Activated CD8-positive, alpha-beta memory T cell treated with anti-CD3 and anti-CD28 coated beads for 36 hours (primary cell): ENCODE results near the gene IGFN1. TPM values are rescaled to one million over a fixed set of nuclear protein-coding genes. Genes with fewer than 3 reads are reported as not detected.

Experiments used
- CTCF ChIA-PET: fragments of 350-600 bp; sonication (Branson Sonifier 250); formaldehyde crosslinking; loops from one replicate; lab custom pipeline; 2021; ENCODE audit warnings: antibody characterized with exemption; lab: Charles Lee
- POLR2A ChIA-PET: fragments of 350-600 bp; sonication (Branson Sonifier 250); formaldehyde crosslinking; loops from one replicate; lab custom pipeline; 2021; ENCODE audit warnings: antibody characterized with exemption; lab: Charles Lee
- total RNA-seq, 2 experiments: library from RNA; stranded (reverse); gene quantifications; one replicate each; pipeline ENCODE4 v1.2.3, GENCODE V29; 2021

Gene IGFN1
- total RNA-seq: not detected

DNA sequence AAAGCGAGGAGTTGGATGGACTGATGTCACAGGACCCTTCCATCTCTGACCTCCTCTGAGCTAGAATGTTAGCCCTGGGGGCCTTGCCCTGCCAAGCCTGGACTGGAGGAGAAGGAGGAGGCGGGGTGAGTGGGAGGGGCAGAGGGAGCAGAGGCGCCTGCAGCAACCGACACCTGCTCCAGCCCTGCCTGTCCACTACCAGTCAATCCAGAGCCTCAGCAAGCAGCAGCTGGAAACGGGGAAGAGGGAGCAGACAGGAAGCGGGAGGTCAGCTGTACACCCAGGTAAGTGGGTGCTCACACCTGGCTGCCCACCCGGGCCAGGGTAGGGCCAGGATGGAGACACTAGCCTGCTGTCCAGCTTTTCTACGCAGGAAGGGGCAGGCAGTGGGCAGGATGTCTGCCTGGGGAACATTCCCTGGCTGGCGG is at the start of gene IGFN1:
TSS of gene IGFN1 (plus strand) at position 201 of the 428 bp plus-strand sequence. CDS start 2,470 bp downstream, outside the sequence.
- CTCF ChIA-PET: no interaction called here
- POLR2A ChIA-PET: no interaction called here

DNA sequence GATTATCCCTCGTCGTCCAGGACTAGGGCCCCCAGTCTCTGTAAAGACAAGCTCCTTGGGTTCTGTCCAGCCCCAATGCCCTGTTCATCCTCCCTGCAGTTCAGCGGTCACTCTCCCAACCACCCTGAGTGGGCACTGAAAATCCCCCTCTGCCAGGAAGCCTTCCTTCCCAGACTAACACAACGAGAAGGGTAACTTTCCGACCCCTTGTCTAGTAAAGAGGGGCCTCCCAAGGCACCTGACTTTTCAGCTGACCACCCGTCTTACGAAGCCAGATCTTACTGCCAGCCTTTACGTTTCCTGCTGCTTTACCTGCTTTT is 49.7 kb upstream of the IGFN1 start:
- ChIA-PET CTCF (interaction anchor here (0.6 to 1.4 kb wide), 4 partner anchors 18 to 169 kb away, joined by 3 read pairs; no protein-coding TSS in a partner anchor), POLR2A (no interaction called here)

GRCh38 chr1:201141418-201141817 is 49.2 kb upstream of the IGFN1 start:
- CTCF ChIA-PET: interaction anchor here (1.2 to 1.4 kb wide), 2 partner anchors 22 to 81 kb away, joined by 3 read pairs; no protein-coding TSS in a partner anchor
- POLR2A ChIA-PET: no interaction called here

GRCh38 chr1:201142011-201142848 is 48.4 kb upstream of the IGFN1 start:
- CTCF ChIA-PET: interaction anchor here (0.6 to 1.4 kb wide), 3 partner anchors 23 to 379 kb away, joined by 3 read pairs; no protein-coding TSS in a partner anchor
- POLR2A ChIA-PET: no interaction called here

GRCh38 chr1:201142849-201143725 is 47.5 kb upstream of the IGFN1 start:
- CTCF ChIA-PET: no interaction called here
- POLR2A ChIA-PET: no interaction called here

- ChIA-PET POLR2A (no interaction called here), CTCF (no interaction called here)
These were observed 46.6 kb upstream of the IGFN1 start for GRCh38 chr1:201143726-201144635.

DNA sequence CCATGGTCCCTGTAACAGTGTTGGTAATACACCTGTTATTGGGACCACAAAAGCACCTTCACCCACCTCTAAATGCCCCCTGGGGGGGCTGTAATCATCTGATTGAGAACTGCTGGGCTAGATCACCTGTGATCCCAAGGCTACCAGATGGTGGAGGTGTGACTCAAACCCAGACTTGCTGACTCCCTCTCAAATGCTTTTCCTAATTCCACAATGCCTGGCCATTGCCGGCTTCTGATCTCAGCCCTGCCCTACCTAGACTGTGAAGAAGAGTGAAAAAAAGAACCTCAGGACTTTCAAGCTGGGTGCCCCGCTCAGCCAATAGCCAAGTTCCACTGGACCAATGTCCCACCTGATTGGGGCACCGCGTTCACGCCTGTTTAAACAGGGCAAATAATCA is 45.9 kb upstream of the IGFN1 start:
- ChIA-PET POLR2A (no interaction called here), CTCF (no interaction called here)

DNA sequence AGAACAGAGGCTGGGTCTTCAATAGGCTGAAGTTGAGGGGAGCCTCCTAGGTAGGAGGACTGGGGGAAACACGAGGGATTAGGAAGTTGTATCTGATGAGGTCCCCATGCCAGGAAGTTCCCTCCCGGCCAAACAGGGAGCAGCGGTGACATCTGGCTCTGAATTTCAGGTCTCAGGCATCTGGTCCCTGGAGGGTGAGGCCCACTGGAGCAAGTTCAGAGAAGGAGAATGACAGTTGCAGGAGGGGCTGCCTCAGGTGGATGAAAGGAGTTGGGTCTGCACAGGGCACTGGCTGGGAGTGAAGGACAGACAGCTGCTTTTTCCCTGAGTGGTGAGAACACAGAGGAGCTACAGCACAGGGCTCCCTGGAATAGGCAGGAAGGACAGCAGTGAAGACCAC is 45.5 kb upstream of the IGFN1 start:
- POLR2A ChIA-PET: no interaction called here
- CTCF ChIA-PET: no interaction called here

DNA sequence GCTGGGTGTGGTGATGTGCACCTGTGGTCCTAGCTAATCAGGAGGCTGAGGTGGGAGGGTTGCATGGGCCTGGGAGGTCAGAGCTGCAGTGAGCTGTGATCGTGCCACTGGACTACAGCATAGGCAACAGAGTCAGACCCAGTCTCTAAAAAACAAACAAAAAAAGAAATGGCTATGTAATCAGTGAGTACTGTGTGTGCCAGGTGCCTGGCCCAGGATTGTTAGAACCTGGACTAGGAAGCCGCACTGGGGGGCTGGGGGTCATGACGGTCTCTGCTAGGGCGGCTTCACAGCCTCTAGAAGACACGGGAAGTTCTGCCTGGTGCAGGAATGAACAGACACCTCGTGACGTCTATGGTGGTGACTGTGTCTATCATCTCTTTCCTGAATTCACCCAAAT is 44.8 kb upstream of the IGFN1 start:
- ChIA-PET CTCF (no interaction called here), POLR2A (no interaction called here)

DNA sequence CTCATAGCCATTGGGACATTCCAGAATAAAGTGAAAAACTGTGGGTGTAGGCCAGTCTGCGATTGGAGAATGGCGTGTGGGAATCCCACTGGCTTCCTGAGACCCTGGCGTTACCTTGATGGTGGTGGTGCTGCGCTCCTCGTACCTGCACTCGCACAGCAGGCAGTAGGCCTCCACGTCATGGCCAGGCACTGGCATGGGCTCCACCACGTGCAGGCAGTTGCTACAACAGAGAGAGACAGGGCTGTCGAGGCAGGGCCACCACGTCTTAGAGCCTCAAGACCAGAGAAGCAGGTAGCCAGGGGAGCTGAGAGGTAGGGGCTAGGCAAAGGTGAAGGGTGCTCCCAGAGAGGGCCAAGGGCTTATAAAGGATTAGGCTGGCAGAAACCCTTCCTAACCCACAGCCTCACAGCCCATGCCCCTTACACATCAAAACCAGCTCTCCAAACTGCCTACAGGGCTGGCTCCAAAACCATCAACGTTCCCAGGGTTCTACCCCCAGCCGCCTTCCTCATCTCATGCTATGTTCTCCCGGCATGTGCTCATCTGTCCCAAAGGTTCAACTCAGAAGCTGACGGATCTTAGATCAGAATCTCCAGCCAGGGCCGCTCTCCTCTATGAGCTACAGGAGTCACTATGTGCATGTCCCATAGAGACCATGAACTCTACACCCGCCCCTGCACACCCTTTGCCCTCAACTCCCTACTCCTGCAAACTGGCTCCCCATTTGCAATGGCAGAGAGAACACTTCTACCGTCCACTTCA is 43.8 kb upstream of the IGFN1 start:
- CTCF ChIA-PET: interaction anchor here (1.1 to 1.3 kb wide), 2 partner anchors 28 to 51 kb away, joined by 3 to 7 read pairs; no protein-coding TSS in a partner anchor

GRCh38 chr1:201147396-201148015 is 43.1 kb upstream of the IGFN1 start:
- POLR2A ChIA-PET: no interaction called here
- CTCF ChIA-PET: interaction anchor here (1.1 to 1.3 kb wide), 2 partner anchors 29 to 51 kb away, joined by 3 to 7 read pairs; no protein-coding TSS in a partner anchor

More for the DNA sequence above, 43.8 kb upstream of the IGFN1 start:
- POLR2A ChIA-PET: no interaction called here

DNA sequence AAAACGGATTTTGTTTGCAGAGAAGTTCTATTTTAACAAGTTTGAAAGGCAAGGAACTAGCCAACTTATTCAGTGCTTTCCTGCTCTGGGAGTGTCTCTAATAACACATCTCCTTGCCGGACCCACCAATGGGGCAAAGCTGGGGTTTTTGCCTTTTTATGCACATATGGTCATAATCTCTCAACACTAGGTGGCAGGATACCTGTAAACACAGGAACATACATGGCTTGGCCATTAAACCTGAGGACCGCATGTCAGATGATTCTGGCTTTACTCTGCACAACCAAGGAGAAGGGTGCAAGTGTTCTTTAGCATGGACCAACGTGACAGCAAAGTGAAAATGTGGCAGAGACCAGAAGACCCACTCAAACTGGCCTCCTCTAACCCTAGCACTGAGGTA is 41.2 kb upstream of the IGFN1 start:
- ChIA-PET CTCF (interaction anchor here (0.6 to 1.5 kb wide), 5 partner anchors 10 to 524 kb away, joined by 3 to 5 read pairs (median 4); no protein-coding TSS in a partner anchor), POLR2A (no interaction called here)

DNA sequence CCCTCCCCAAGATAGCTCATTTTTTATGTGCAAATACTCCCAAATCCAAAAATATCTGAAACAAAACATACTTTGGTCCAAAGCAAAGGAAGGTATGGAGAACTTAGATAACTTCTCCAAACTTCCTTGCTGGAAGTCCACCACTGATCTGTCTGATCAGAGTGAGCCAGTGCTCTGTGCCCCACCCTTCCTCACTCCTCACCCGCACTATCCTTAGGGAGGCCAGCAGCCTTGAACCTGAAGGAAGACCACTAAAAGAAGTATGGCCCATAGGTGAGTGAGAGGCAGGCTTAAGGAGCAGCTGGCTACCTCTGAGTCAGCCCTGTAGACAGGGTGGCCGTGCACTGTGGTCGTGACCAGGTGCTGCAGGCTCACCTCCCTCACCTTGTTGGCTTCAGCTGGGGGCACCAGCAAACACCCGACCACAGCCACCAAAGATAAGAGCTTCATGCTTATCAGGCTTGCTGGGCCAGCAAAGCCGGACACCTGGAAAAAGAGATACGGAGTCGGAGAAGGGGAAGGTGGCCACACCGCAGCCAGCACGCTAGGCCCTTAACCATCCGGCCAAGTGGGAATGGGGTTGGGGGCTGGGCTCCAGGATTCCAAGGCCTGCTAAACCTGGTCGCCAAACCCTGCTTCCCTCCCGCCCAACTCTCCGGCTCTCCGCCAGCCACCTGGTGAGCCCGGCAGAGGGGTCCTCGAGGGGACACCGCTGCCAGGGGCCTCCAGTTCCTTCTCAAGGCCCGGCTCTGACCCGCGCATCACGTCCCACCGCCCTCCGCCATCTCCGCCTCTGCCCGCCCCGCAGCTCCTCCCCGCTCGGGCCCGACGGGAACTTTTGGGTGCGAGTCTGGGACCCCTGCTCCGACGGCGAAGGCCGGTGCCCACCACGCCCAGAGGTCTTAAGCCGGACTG is 36.9 kb upstream of the IGFN1 start:
- CTCF ChIA-PET: interaction anchor here (0.7 to 2.2 kb wide), 6 partner anchors 14 to 134 kb away, joined by 3 to 8 read pairs (median 5); no protein-coding TSS in a partner anchor

DNA sequence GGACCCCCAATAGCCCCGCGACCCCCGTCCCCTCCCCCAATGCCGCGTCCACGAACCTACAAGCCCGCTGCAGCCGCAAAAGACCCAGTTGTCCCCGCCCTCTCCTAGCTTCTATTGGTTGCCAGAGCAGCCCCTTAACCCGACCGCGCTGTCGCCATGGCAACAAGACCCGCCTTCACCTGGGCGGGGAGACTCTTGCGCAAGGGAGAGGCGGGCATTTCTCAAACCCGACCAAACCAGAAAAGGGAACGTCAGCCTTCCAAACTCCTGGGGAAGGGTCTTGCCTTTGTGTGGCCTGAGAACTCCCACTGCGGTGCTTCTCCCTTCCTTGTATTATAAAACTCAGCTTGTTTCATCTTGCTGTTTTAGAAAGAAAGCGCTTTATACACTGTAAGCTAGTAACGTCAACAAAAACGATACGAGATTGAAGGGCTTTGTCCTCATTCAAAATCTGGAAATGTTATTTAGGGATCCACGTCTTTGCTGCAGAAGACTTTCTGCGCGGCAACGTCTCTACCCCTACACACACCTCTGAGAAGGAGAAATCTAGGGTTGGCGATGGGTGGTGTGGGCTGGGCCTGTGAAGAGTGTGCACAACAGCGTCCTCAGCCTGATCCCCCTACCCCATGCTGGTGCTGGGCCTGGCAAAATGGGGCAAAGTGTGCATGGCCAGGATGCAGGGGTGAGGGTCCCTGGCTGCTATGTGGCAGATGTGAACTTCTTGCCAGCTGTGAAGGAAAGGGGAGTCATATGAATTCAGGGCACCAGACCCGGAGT is 36.0 kb upstream of the IGFN1 start, which contains the start of gene TMEM9:
TSS of gene TMEM9 (minus strand) at position 86 of the 777 bp plus-strand sequence. CDS start 551 bp downstream, outside the sequence.
- POLR2A ChIA-PET: interaction anchor here (0.6 to 1.5 kb wide), 4 partner anchors 13 to 130 kb away, joined by 3 to 7 read pairs (median 4); no protein-coding TSS in a partner anchor
- CTCF ChIA-PET: interaction anchor here (0.7 to 2.2 kb wide), 6 partner anchors 13 to 135 kb away, joined by 3 to 8 read pairs (median 5); no protein-coding TSS in a partner anchor

More for the DNA sequence above, 36.9 kb upstream of the IGFN1 start:
- POLR2A ChIA-PET: interaction anchor here (0.5 to 1.5 kb wide), 6 partner anchors 14 to 235 kb away, joined by 3 to 7 read pairs (median 4); no protein-coding TSS in a partner anchor

DNA sequence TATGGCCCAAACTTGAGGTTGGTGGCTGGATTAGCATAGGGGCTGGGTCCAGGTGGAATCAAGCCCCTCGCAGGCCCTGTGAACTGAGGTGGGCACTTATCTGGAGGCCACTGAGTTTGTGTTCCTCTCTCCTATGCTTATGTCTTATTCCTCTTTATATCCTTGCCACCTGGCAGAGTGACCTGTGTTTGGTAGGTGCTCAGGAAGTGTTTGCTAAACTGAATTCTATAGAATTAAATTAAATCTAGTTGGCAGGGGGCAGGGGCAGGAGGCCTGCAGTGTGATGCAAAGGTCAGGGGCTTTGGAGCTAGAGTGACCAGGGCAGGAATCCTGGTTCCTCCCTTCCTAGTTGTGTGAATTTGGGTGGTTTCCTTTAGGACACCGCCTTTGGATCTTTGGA is 35.3 kb upstream of the IGFN1 start:
- POLR2A ChIA-PET: no interaction called here
- CTCF ChIA-PET: interaction anchor here (2.0 to 2.2 kb wide), 2 partner anchors 12 to 36 kb away, joined by 6 to 7 read pairs; no protein-coding TSS in a partner anchor
